HL-60 (cell line): Measurements from ENCODE around the gene FOXD1.

Experiments
- DNase-seq, 2 experiments: peaks; one replicate each; pipeline ENCODE4 v3.0.0-alpha.2; 2010 to 2020; ENCODE audit warnings: low read depth in 1 of 2, low spot score in 1 of 2
- H3K27ac ChIP-seq: fragments of 250-450 bp; sonication (Bioruptor Pico); replicated peaks from 2 replicates; pipeline ENCODE4 v1.5.1; 2020; ENCODE audit warnings: mild to moderate bottlenecking, moderate library complexity
- H3K27me3 ChIP-seq: fragments of 250-450 bp; sonication (Bioruptor Pico); 2 replicates; pipeline ENCODE4 v1.5.1; 2021; ENCODE audit warnings: mild to moderate bottlenecking, moderate library complexity; ENCODE audit not compliant: insufficient read depth, poor library complexity, severe bottlenecking
- H3K4me3 ChIP-seq: replicated peaks from 2 replicates; pipeline ENCODE4 v1.5.1; 2011; ENCODE audit warnings: mild to moderate bottlenecking, control low read depth, low read length; ENCODE audit not compliant: insufficient read depth
- GABPA ChIP-seq: IDR thresholded peaks from 2 replicates; pipeline ENCODE4 v1.6.1; 2012; ENCODE audit warnings: low read depth
- POLR2AphosphoS5 ChIP-seq: IDR thresholded peaks from 2 replicates; pipeline ENCODE4 v1.6.1; 2012; ENCODE audit warnings: low read depth
- SPI1 ChIP-seq: IDR thresholded peaks from 2 replicates; pipeline ENCODE4 v1.6.1; 2012; ENCODE audit warnings: low read depth, mild to moderate bottlenecking, borderline replicate concordance
- TF ChIP-seq, protein P1 (sequence below): IDR thresholded peaks from one replicate; pipeline ENCODE4 v1.5.1; 2011; ENCODE audit warnings: low read length, control low read depth, inconsistent platforms; ENCODE audit not compliant: insufficient read depth
- TF ChIP-seq, protein P2 (sequence below): IDR thresholded peaks from 2 replicates; pipeline ENCODE4 v1.6.1; 2012; ENCODE audit warnings: low read depth; ENCODE audit not compliant: insufficient replicate concordance

FOXD1 gene

DNA sequence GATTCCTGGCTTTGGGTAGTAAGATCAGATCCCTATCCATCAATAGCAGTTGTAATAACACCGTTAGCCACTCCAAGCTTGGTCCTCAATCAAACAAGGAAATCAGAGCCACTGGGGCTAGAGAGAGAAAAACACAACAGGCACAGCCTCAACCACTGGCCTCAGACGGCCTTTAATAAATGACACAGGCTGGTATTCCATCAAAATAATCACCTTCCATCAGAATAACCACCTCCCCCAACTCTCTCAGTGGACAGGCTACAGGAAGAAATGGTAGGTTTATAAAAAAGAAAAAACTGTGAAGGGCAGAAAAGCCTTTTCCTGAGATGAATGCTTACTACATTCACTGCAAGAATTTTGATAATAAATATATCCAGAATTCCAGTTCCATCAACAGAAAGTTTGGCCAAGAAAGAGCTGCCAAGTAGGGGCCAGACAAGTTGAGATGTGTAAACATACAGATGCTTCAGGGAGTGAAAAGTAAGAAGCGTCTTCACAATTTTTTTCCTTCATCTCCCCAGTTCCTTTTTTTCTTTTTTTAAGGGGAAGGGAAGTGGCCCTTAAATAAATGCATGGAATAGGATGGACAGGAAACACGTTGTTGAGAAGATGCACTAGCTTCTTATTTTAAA lies 5.5 kb downstream of the FOXD1 start:
- no peak overlapping the region for H3K27ac ChIP-seq
- TF ChIP-seq, protein P1, sequence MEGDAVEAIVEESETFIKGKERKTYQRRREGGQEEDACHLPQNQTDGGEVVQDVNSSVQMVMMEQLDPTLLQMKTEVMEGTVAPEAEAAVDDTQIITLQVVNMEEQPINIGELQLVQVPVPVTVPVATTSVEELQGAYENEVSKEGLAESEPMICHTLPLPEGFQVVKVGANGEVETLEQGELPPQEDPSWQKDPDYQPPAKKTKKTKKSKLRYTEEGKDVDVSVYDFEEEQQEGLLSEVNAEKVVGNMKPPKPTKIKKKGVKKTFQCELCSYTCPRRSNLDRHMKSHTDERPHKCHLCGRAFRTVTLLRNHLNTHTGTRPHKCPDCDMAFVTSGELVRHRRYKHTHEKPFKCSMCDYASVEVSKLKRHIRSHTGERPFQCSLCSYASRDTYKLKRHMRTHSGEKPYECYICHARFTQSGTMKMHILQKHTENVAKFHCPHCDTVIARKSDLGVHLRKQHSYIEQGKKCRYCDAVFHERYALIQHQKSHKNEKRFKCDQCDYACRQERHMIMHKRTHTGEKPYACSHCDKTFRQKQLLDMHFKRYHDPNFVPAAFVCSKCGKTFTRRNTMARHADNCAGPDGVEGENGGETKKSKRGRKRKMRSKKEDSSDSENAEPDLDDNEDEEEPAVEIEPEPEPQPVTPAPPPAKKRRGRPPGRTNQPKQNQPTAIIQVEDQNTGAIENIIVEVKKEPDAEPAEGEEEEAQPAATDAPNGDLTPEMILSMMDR = no peak
- TF ChIP-seq SPI1 = no peak
- no peak for TF ChIP-seq POLR2AphosphoS5
- no peak for TF ChIP-seq GABPA
- TF ChIP-seq, protein P2, sequence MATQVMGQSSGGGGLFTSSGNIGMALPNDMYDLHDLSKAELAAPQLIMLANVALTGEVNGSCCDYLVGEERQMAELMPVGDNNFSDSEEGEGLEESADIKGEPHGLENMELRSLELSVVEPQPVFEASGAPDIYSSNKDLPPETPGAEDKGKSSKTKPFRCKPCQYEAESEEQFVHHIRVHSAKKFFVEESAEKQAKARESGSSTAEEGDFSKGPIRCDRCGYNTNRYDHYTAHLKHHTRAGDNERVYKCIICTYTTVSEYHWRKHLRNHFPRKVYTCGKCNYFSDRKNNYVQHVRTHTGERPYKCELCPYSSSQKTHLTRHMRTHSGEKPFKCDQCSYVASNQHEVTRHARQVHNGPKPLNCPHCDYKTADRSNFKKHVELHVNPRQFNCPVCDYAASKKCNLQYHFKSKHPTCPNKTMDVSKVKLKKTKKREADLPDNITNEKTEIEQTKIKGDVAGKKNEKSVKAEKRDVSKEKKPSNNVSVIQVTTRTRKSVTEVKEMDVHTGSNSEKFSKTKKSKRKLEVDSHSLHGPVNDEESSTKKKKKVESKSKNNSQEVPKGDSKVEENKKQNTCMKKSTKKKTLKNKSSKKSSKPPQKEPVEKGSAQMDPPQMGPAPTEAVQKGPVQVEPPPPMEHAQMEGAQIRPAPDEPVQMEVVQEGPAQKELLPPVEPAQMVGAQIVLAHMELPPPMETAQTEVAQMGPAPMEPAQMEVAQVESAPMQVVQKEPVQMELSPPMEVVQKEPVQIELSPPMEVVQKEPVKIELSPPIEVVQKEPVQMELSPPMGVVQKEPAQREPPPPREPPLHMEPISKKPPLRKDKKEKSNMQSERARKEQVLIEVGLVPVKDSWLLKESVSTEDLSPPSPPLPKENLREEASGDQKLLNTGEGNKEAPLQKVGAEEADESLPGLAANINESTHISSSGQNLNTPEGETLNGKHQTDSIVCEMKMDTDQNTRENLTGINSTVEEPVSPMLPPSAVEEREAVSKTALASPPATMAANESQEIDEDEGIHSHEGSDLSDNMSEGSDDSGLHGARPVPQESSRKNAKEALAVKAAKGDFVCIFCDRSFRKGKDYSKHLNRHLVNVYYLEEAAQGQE = no peak
- DNase-seq = no peak
- H3K4me3 ChIP-seq = no peak overlapping the region
- H3K27me3 ChIP-seq = peaks cover 18% of the 10 kb centered on the region

DNA sequence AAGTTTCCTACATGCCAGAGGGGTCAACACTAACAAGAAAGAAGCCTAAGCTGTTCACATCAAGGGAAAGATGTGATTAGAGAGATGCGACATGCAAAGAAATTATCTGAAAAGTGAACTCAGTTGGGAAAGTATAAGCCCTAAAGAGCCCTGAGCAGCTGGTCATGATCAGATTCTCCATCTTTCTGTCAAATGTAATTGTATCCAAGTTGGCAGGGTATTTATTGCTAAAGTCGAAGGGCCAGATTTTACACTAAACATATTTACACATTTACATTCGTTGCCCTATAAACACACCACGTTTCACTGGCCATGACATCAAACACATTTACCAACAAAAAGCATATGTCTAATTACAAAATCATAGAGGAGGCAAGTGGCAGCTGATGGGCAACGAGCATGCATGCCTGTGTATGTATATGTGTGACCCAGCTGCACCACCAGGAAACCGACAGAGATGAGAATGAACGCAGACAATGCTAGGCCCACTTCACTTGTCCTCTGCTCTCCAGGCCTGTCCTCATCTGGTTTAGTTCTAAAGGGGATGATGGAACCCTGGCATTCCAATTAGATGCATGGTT lies 6.3 kb downstream of the FOXD1 start:
- H3K27me3 ChIP-seq = peaks cover 18% of the 10 kb centered on the region
- no peak overlapping the region for H3K27ac ChIP-seq
- no peak overlapping the region for H3K4me3 ChIP-seq
- TF ChIP-seq, protein P2 = no peak
- no peak for TF ChIP-seq POLR2AphosphoS5
- TF ChIP-seq, protein P1 = no peak
- no peak for TF ChIP-seq SPI1
- no peak for TF ChIP-seq GABPA
- no peak for DNase-seq

DNA sequence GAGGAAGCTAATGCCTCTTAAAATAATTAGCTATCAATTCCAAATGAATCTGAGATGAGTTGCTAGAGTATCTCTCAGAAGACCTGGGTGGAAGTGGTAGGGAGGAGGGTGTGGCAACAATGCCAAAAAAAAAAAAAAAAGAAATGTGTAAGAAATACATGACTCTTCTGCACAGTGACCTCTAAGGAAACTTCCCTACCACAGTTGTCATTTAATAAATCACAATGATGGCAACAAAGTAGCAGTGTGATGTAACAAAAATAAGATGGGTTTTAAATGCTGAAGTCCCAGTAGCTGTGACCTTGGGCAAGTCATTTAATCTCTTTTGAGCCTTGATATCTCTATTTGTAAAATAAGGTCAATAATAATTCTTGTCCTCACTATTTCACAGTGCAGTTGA lies 7.2 kb downstream of the FOXD1 start:
- no peak for DNase-seq
- TF ChIP-seq SPI1 (no peak), GABPA (no peak), POLR2AphosphoS5 (no peak)
- TF ChIP-seq, protein P1 = no peak
- TF ChIP-seq, protein P2 = no peak
- H3K4me3 ChIP-seq = no peak overlapping the region
- peaks cover 15% of the 10 kb centered on the region for H3K27me3 ChIP-seq
- no peak overlapping the region for H3K27ac ChIP-seq
